HG03280 (cell line): ENCODE measurements around the gene S100A5.

Experiments used
- ATAC-seq: cut with Tn5 transposase; IDR thresholded peaks from one replicate; pipeline ENCODE4 v1.9.1; 2021; ENCODE audit warnings: mild to moderate bottlenecking, moderate library complexity; ENCODE audit not compliant: unreplicated experiment

S100A5 gene

GRCh38 chr1:153548722-153549688, 8.3 kb upstream of the S100A5 start, which contains the start of gene S100A3:
Gene S100A3 (minus strand): TSS chr1:153549258. CDS start chr1:153548485, 773 bp downstream.
- ATAC-seq = no peak

GRCh38 chr1:153547560-153548551, 7.1 kb upstream of the S100A5 start:
- ATAC-seq = no peak

- no peak for ATAC-seq
Observed at GRCh38 chr1:153546796-153547559, 6.2 kb upstream of the S100A5 start.

GRCh38 chr1:153546371-153546770, 5.6 kb upstream of the S100A5 start:
- no peak for ATAC-seq

- no peak for ATAC-seq
Observed at GRCh38 chr1:153545067-153546055, 4.6 kb upstream of the S100A5 start, which contains the start of gene S100A4. Gene S100A4 (minus strand): TSS chr1:153545806. CDS start chr1:153544794, 1,012 bp downstream.

- no peak for ATAC-seq
Observed at GRCh38 chr1:153544453-153545066, 3.8 kb upstream of the S100A5 start.

GRCh38 chr1:153543736-153544135, 3.0 kb upstream of the S100A5 start:
- no peak for ATAC-seq

GRCh38 chr1:153542956-153543711, 2.4 kb upstream of the S100A5 start:
- no peak for ATAC-seq

- ATAC-seq = no peak
Observed at GRCh38 chr1:153541641-153542590, 1.2 kb upstream of the S100A5 start.

GRCh38 chr1:153539395-153540093, 1.2 kb downstream of the S100A5 start:
- no peak for ATAC-seq

GRCh38 chr1:153538315-153538821, 2.4 kb downstream of the S100A5 start:
- no peak for ATAC-seq

- ATAC-seq = no peak
Observed at GRCh38 chr1:153537376-153537730, 3.4 kb downstream of the S100A5 start.

- ATAC-seq = no peak
Observed at GRCh38 chr1:153536671-153537375, 3.9 kb downstream of the S100A5 start.

- ATAC-seq = no peak
Observed at GRCh38 chr1:153536012-153536670, 4.6 kb downstream of the S100A5 start.
